Measurements from ENCODE around the gene MICALL1. TPM values are rescaled to one million over a fixed set of nuclear protein-coding genes. Genes with fewer than 3 reads are reported as not detected.
A peak's percentile ranks its signal among the peaks of the same experiment; 100 is the strongest.

The MICALL1 gene
- total and polyA plus RNA-seq, 8 donors = 8.8 to 22.3 (median 19.2) TPM

DNA sequence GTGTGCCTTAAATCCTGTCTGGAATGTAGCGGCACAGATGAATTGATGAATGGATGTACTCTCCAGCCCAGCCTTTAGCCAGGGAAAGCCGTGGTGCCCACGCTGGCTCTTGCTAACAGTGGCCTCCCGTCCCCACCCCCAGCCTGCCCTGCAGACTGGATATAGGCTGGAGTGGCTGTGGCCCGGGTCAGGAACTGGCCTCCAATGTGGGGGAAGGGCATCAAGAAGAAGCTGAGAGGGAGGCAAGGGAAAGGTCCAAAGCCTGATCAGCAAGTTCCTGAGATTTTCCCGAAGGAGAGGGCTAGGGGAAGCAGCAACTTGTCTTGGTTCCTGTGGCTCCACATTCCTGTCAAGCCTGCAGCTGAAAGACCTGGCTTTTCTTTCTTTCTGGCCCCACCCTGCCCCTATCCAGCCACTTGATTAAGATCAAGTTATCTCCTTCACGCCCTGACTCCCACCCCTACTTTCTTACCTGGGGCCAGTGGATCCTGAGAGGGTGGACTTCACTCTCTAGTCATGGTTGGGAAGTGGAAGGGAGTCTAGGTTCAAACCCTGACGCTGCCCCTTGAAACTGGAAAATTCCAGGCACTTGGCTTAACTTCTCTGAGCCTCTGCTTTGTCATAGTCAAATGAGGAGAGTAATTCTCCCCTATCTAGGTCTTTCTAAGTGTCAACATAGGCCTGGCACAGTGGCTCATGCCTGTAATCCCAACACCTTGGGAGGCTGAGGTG is 11.0 kb upstream of the MICALL1 start:
- peaks cover 30 to 32% (median 30%) of the 10 kb centered on the region in 3 donors for H3K4me1 ChIP-seq
- no peaks in the 10 kb centered on the region for H3K9me3 ChIP-seq
- WGBS, 2 donors = 48 to 50% methylated on average over 8 of the region's 8 CpGs
- peaks cover 0 to 6% (median 3%) of the 10 kb centered on the region in 3 donors for H3K36me3 ChIP-seq
- no peaks in the 10 kb centered on the region for H3K27me3 ChIP-seq
- TF ChIP-seq CTCF (IDR thresholded peaks at IDR 0.05) = no peak
- no peak for ATAC-seq
- H3K4me3 ChIP-seq = no peak overlapping the region
- intact Hi-C loops (cut with DNase I) = no loop called here
- peak overlapping the region in 1 of 4 donors; percentile 80 for H3K27ac ChIP-seq
- FAIRE-seq = no peak
- DNase-seq = peak in 1 of 6 donors; percentile 46

DNA sequence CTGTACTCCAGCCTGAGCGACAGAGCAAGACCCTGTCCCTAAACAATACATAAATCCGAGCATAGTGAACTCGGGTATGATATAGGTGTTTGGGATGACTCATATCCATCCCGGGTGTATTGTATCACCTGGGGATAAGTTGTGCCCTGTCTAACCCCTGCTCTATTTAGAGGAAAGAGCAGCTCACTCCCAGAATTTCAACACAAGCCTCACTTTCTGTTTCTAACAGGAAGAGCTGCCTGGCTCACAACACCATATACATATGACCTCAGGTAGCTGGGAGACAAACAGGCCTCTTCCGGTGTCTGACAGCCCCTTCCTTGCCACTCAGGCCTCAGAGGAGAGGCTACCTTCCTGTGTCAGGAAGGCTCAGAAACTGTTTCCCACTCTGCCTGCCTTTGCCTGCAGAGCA is 9.9 kb upstream of the MICALL1 start:
- no peak overlapping the region for H3K4me3 ChIP-seq
- WGBS, 2 donors = 52 to 63% methylated on average over 5 of the region's 5 CpGs
- ATAC-seq (peak in 3 of 4 donors; percentile 1 to 61 (median 9)), FAIRE-seq (no peak), DNase-seq (no peak)
- no peaks in the 10 kb centered on the region for H3K27me3 ChIP-seq
- H3K27ac ChIP-seq = peak overlapping the region; percentile 41 to 80 (median 61)
- TF ChIP-seq CTCF (IDR thresholded peaks at IDR 0.05) = no peak
- no peaks in the 10 kb centered on the region for H3K9me3 ChIP-seq
- intact Hi-C loops (cut with DNase I) = no loop called here
- no peaks in the 10 kb centered on the region for H3K36me3 ChIP-seq
- peaks cover 30 to 32% (median 30%) of the 10 kb centered on the region in 3 donors for H3K4me1 ChIP-seq

GRCh38 chr22:37896939-37897338 is 9.2 kb upstream of the MICALL1 start:
- H3K9me3 ChIP-seq = no peaks in the 10 kb centered on the region
- FAIRE-seq = no peak
- no peak overlapping the region for H3K4me3 ChIP-seq
- no peak for ATAC-seq
- H3K36me3 ChIP-seq = no peaks in the 10 kb centered on the region
- peaks cover 27 to 32% (median 30%) of the 10 kb centered on the region in 3 donors for H3K4me1 ChIP-seq
- DNase-seq = no peak
- H3K27ac ChIP-seq = peak overlapping the region; percentile 41 to 80 (median 61)
- no peak for TF ChIP-seq CTCF (IDR thresholded peaks at IDR 0.05)
- WGBS, 2 donors = 59 to 73% methylated on average over 3 of the region's 3 CpGs
- no peaks in the 10 kb centered on the region for H3K27me3 ChIP-seq
- intact Hi-C loops (cut with DNase I) = no loop called here

DNA sequence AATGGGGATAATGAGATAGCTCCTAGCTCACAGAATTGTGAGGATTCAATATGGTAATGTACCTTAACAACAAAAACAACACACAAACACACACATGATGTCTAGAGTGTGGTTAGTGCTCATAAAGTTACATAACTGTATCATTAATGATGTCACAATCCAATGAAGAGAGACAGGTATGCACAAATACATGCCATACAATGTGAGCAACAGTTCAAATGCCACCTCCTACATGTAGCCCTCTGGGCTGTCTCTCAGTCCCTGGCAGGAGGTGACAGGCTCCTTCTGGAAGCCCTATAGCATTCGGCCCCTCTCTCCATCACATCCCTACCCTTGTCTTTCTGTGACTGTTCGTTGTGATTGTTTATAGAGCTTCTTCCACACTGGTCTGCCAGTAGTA is 8.3 kb upstream of the MICALL1 start:
- no peak for DNase-seq
- ATAC-seq = no peak
- Histone ChIP-seq H3K4me3 (no peak overlapping the region), H3K36me3 (no peaks in the 10 kb centered on the region), H3K27me3 (no peaks in the 10 kb centered on the region), H3K4me1 (peaks cover 18 to 23% (median 22%) of the 10 kb centered on the region in 3 donors), H3K27ac (peak overlapping the region; percentile 70 to 82 (median 80)), H3K9me3 (no peaks in the 10 kb centered on the region)
- no peak for FAIRE-seq
- intact Hi-C loops (cut with DNase I) = no loop called here
- WGBS, 2 donors = 82% methylated on average over 2 of the region's 2 CpGs
- TF ChIP-seq CTCF (IDR thresholded peaks at IDR 0.05) = no peak
